HCT116 (cell line): ENCODE data around the gene RPL28.

Experiments used
- CTCF ChIP-seq, 3 experiments: fragments of 200-600 bp in 1 of 3; sonication (generic) in 1 of 3; IDR thresholded peaks in 2 of 3; conservative IDR thresholded peaks in 1 of 3; 2 replicates each; pipeline ENCODE4 v1.5.1; 2012 to 2017; ENCODE audit warnings: low read depth in 2 of 3, low read length in 2 of 3, antibody characterized with exemption in 1 of 3, borderline replicate concordance in 1 of 3, control low read depth in 1 of 3, mild to moderate bottlenecking in 1 of 3, mixed read lengths in 1 of 3, mixed run types in 1 of 3, moderate library complexity in 1 of 3; ENCODE audit not compliant: insufficient read depth in 1 of 3
- ELF1 ChIP-seq: IDR thresholded peaks from 2 replicates; pipeline ENCODE4 v1.6.1; 2012; ENCODE audit warnings: low read depth, borderline replicate concordance
- EZH2 ChIP-seq: fragments of 200-600 bp; sonication (generic); IDR thresholded peaks from 2 replicates; pipeline ENCODE4 v1.6.1; 2017; ENCODE audit warnings: antibody characterized with exemption, mixed run types
- EZH2phosphoT487 ChIP-seq: fragments of 200-600 bp; IDR thresholded peaks from 2 replicates; pipeline ENCODE4 v1.6.1; 2018; ENCODE audit warnings: antibody characterized with exemption, borderline replicate concordance
- JUND ChIP-seq: IDR thresholded peaks from 2 replicates; pipeline ENCODE4 v1.6.1; 2012
- POLR2A ChIP-seq: IDR thresholded peaks from 2 replicates; pipeline ENCODE4 v1.7.0; 2011; ENCODE audit warnings: borderline replicate concordance; ENCODE audit not compliant: insufficient read depth, insufficient read length; ENCODE audit errors: extremely low read depth
- POLR2AphosphoS5 ChIP-seq: IDR thresholded peaks from 2 replicates; pipeline ENCODE4 v1.6.1; 2011; ENCODE audit warnings: mild to moderate bottlenecking, low read depth, low read length, moderate library complexity
- RAD21 ChIP-seq: IDR thresholded peaks from 2 replicates; pipeline ENCODE4 v1.6.1; 2012; ENCODE audit warnings: low read depth, mild to moderate bottlenecking
- ZNF274 ChIP-seq: fragments of 200-500 bp; sonication (Bioruptor generic); IDR thresholded peaks from 2 replicates; pipeline ENCODE4 v1.6.1; 2014; ENCODE audit warnings: mild to moderate bottlenecking, low read depth, low read length, inconsistent platforms

GRCh38 chr19:55432241-55432959 is 46.7 kb downstream of the RPL28 start:
- TF ChIP-seq EZH2 (no peak), CTCF (IDR thresholded peaks at IDR 0.05 in 2 of 3, conservative IDR thresholded peaks at IDR 0.05 in 1 of 3; ENCODE audit: borderline replicate concordance in 1 of 3, insufficient read depth in 1 of 3, low read depth in 2 of 3, low read length in 2 of 3) (no peak), ZNF274 (no peak), POLR2A (no peak), ELF1 (no peak), JUND (no peak), POLR2AphosphoS5 (no peak), RAD21 (no peak), EZH2phosphoT487 (no peak)
